Neural progenitor cell (in vitro differentiated cells): ENCODE measurements around the gene TSTD2. TPM values are rescaled to one million over a fixed set of nuclear protein-coding genes. Genes with fewer than 3 reads are reported as not detected.
"Not testable (repeated sequence)": the region's sequence is repeated elsewhere in the genome, so short reads cannot be mapped to it uniquely, and the experiment has no call there.

Experiments used
- DNase-seq: peaks from one replicate; pipeline ENCODE4 v3.0.0-alpha.2; 2016; ENCODE audit warnings: low spot score
- H2AFZ ChIP-seq: fragments of 200-600 bp; sonication (generic); replicated peaks from 2 replicates; pipeline ENCODE4 v1.6.1; 2016; ENCODE audit warnings: antibody characterized with exemption
- H3F3A ChIP-seq: fragments of 200-600 bp; sonication (generic); 2 replicates; pipeline ENCODE4 v1.6.1; 2016; ENCODE audit warnings: antibody characterized with exemption, low read depth
- H3K27ac ChIP-seq: fragments of 200-600 bp; sonication (generic); 2 replicates; pipeline ENCODE4 v1.5.1; 2016; ENCODE audit warnings: mild to moderate bottlenecking
- H3K27me3 ChIP-seq: fragments of 200-600 bp; sonication (generic); 2 replicates; pipeline ENCODE4 v1.6.1; 2016; ENCODE audit warnings: mild to moderate bottlenecking, moderate library complexity
- H3K36me3 ChIP-seq: fragments of 200-600 bp; sonication (generic); 2 replicates; pipeline ENCODE4 v1.5.1; 2016
- H3K4me1 ChIP-seq: fragments of 200-600 bp; sonication (generic); 2 replicates; pipeline ENCODE4 v1.6.1; 2016; ENCODE audit warnings: mixed run types
- H3K4me2 ChIP-seq: fragments of 200-600 bp; sonication (generic); 2 replicates; pipeline ENCODE4 v1.6.1; 2016
- H3K4me3 ChIP-seq: fragments of 200-600 bp; sonication (generic); 2 replicates; pipeline ENCODE4 v1.5.1; 2016
- H3K79me2 ChIP-seq: fragments of 200-600 bp; sonication (generic); 2 replicates; pipeline ENCODE4 v1.6.1; 2016; ENCODE audit warnings: low read depth
- H3K9ac ChIP-seq: fragments of 200-600 bp; sonication (generic); 2 replicates; pipeline ENCODE4 v1.6.1; 2016
- H3K9me3 ChIP-seq: fragments of 200-600 bp; sonication (generic); 2 replicates; pipeline ENCODE4 v1.5.1; 2016; ENCODE audit warnings: low read depth
- H4K20me1 ChIP-seq: fragments of 200-600 bp; sonication (generic); 2 replicates; pipeline ENCODE4 v1.6.1; 2016; ENCODE audit warnings: low read depth
- H3K27ac Mint-ChIP-seq: 3 replicates; pipeline ENCODE4 v1.8.0; 2021; ENCODE audit warnings: mixed read lengths
- H3K27me3 Mint-ChIP-seq: 2 replicates; pipeline ENCODE4 v1.8.0; 2022; ENCODE audit warnings: low read depth, mild to moderate bottlenecking, inconsistent platforms, moderate library complexity, mixed read lengths; ENCODE audit not compliant: insufficient read depth
- H3K36me3 Mint-ChIP-seq: 3 replicates; pipeline ENCODE4 v1.8.0; 2021; ENCODE audit warnings: mixed read lengths
- H3K4me1 Mint-ChIP-seq: 3 replicates; pipeline ENCODE4 v1.8.0; 2021; ENCODE audit warnings: mixed read lengths
- H3K4me3 Mint-ChIP-seq: 3 replicates; pipeline ENCODE4 v1.8.0; 2021; ENCODE audit warnings: mild to moderate bottlenecking, moderate library complexity, mixed read lengths
- H3K9me3 Mint-ChIP-seq: 3 replicates; pipeline ENCODE4 v1.8.0; 2020; ENCODE audit warnings: mixed read lengths
- EZH2 ChIP-seq: fragments of 200-600 bp; sonication (generic); IDR thresholded peaks from 2 replicates; pipeline ENCODE4 v1.6.1; 2017; ENCODE audit warnings: antibody characterized with exemption, mild to moderate bottlenecking, moderate library complexity
- EZH2phosphoT487 ChIP-seq: fragments of 200-600 bp; sonication (generic); IDR thresholded peaks from 2 replicates; pipeline ENCODE4 v1.6.1; 2017; ENCODE audit warnings: antibody characterized with exemption
- total RNA-seq: library from RNA; depleted of rRNA; stranded (reverse); fragments of >200 nt; gene quantifications from 2 replicates; pipeline ENCODE4 v1.2.3, GENCODE V29; 2015; ENCODE audit warnings: low replicate concordance
- TF ChIP-seq, protein P1 (sequence below): fragments of 200-600 bp; sonication (generic); IDR thresholded peaks from 2 replicates; pipeline ENCODE4 v1.5.1; 2017; ENCODE audit warnings: antibody characterized with exemption, mild to moderate bottlenecking

TSTD2 gene
- total RNA-seq, 1 donor from 2014 or later, result 45.4 TPM

DNA sequence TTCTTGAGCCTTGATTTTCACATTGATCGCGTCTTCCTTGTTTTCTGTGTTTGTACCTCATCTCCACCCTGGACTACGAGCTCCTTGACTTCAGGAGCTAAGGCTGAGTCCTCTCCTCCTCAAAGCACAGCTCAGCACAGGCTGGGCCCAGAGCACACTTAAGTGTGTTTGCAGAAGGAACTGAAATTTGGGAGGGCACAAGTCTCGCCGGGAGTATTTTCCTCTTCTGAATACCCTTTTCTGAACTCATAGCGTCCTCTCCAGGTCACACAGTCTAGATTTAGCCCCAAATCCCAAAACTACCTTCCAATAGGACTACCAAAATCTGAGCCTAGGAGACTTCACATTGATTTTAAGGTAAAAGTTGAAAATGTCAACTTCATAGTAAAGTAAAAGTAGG lies 41.6 kb downstream of the TSTD2 start:
- H3K27me3 ChIP-seq, result no peaks in the 10 kb centered on the region
- H3K4me2 ChIP-seq, result no peak overlapping the region
- no peak overlapping the region for H3K9ac ChIP-seq
- H2AFZ ChIP-seq, result no peak overlapping the region
- peaks cover 5% of the 10 kb centered on the region for H3K9me3 ChIP-seq
- no peaks in the 10 kb centered on the region for H3K36me3 ChIP-seq
- no peaks in the 10 kb centered on the region for H3K36me3 Mint-ChIP-seq
- no peak overlapping the region for H3K4me3 ChIP-seq
- no peaks in the 10 kb centered on the region for H3K27me3 Mint-ChIP-seq
- H3K27ac Mint-ChIP-seq, result no peak overlapping the region
- H3F3A ChIP-seq, result no peaks in the 10 kb centered on the region
- H3K79me2 ChIP-seq, result no peaks in the 10 kb centered on the region
- H4K20me1 ChIP-seq, result no peaks in the 10 kb centered on the region
- no peak for TF ChIP-seq EZH2phosphoT487
- TF ChIP-seq, protein P1, sequence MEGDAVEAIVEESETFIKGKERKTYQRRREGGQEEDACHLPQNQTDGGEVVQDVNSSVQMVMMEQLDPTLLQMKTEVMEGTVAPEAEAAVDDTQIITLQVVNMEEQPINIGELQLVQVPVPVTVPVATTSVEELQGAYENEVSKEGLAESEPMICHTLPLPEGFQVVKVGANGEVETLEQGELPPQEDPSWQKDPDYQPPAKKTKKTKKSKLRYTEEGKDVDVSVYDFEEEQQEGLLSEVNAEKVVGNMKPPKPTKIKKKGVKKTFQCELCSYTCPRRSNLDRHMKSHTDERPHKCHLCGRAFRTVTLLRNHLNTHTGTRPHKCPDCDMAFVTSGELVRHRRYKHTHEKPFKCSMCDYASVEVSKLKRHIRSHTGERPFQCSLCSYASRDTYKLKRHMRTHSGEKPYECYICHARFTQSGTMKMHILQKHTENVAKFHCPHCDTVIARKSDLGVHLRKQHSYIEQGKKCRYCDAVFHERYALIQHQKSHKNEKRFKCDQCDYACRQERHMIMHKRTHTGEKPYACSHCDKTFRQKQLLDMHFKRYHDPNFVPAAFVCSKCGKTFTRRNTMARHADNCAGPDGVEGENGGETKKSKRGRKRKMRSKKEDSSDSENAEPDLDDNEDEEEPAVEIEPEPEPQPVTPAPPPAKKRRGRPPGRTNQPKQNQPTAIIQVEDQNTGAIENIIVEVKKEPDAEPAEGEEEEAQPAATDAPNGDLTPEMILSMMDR, result peak; percentile 31
- H3K4me1 Mint-ChIP-seq, result peaks cover 5% of the 10 kb centered on the region
- no peak for DNase-seq
- peaks cover 11% of the 10 kb centered on the region for H3K9me3 Mint-ChIP-seq
- no peak overlapping the region for H3K4me3 Mint-ChIP-seq
- H3K4me1 ChIP-seq, result no peaks in the 10 kb centered on the region
- no peak overlapping the region for H3K27ac ChIP-seq

DNA sequence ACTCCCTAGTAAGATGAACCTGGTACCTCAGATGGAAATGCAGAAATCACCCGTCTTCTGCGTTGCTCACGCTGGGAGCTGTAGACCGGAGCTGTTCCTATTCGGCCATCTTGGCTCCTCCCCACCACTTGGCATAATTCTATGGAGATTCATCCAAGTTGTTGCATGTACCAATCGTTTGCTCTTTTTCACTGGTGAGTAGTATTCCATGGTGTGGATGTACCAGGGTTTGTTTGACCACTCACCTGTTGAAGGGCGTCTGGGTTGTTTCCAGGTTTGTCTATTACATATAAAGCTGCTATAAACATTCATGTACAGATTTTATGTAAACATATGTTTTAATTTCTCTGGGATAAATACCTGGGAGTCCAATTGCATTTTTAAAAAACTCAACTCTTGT lies 46.3 kb downstream of the TSTD2 start:
- peaks cover 11% of the 10 kb centered on the region for H3K9me3 Mint-ChIP-seq
- H3K4me3 Mint-ChIP-seq, H3K9me3 ChIP-seq, H3K4me1 Mint-ChIP-seq, H3K4me1 ChIP-seq, H4K20me1 ChIP-seq, H3K27me3 Mint-ChIP-seq, H2AFZ ChIP-seq, H3K4me3 ChIP-seq, H3K79me2 ChIP-seq, H3K36me3 Mint-ChIP-seq, H3K36me3 ChIP-seq, H3K27ac ChIP-seq, H3F3A ChIP-seq, DNase-seq, H3K9ac ChIP-seq, H3K4me2 ChIP-seq, H3K27me3 ChIP-seq, H3K27ac Mint-ChIP-seq: not testable (repeated sequence)

DNA sequence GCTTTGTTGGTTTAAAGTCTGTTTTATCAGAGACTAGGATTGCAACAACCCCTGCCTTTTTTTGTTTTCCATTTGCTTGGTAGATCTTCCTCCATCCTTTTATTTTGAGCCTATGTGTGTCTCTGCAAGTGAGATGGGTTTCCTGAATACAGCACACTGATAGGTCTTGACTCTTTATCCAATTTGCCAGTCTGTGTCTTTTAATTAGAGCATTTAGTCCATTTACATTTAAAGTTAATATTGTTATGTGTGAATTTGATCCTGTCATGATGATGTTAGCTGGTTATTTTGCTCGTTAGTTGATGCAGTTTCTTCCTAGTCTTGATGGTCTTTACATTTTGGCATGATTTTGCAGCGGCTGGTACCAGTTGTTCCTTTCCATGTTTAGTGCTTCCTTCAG lies 48.4 kb downstream of the TSTD2 start:
- not testable (repeated sequence) for H3K9me3 ChIP-seq, H3K4me3 Mint-ChIP-seq

DNA sequence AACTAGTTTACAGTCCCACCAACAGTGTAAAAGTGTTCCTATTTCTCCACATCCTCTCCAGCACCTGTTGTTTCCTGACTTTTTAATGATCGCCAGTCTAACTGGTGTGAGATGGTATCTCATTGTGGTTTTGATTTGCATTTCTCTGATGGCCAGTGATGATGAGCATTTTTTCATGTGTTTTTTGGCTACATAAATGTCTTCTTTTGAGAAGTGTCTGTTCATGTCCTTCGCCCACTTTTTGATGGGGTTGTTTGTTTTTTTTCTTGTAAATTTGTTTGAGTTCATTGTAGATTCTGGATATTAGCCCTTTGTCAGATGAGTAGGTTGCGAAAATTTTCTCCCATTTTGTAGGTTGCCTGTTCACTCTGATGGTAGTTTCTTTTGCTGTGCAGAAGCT lies 51.6 kb downstream of the TSTD2 start:
- H3K36me3 Mint-ChIP-seq, H3K9me3 Mint-ChIP-seq, H3K27ac ChIP-seq, H3K27ac Mint-ChIP-seq, H3K36me3 ChIP-seq, H3K4me1 Mint-ChIP-seq, H3K9ac ChIP-seq, H3K27me3 Mint-ChIP-seq, H3F3A ChIP-seq, H3K9me3 ChIP-seq, H4K20me1 ChIP-seq, H3K79me2 ChIP-seq, H3K4me1 ChIP-seq, H3K4me3 ChIP-seq, H3K4me2 ChIP-seq, H3K27me3 ChIP-seq, H3K4me3 Mint-ChIP-seq, DNase-seq, H2AFZ ChIP-seq: not testable (repeated sequence)

More for the DNA sequence above, 48.4 kb downstream of the TSTD2 start:
- not testable (repeated sequence) for H3K79me2 ChIP-seq, H3K27ac ChIP-seq, H3K27ac Mint-ChIP-seq, H4K20me1 ChIP-seq, H3K27me3 Mint-ChIP-seq, H3K36me3 Mint-ChIP-seq, H3K27me3 ChIP-seq, H2AFZ ChIP-seq, H3K4me1 ChIP-seq, H3K4me3 ChIP-seq, H3K9ac ChIP-seq, H3K36me3 ChIP-seq, H3K4me2 ChIP-seq, H3F3A ChIP-seq, DNase-seq, H3K4me1 Mint-ChIP-seq
- H3K9me3 Mint-ChIP-seq, result peaks cover 11% of the 10 kb centered on the region

DNA sequence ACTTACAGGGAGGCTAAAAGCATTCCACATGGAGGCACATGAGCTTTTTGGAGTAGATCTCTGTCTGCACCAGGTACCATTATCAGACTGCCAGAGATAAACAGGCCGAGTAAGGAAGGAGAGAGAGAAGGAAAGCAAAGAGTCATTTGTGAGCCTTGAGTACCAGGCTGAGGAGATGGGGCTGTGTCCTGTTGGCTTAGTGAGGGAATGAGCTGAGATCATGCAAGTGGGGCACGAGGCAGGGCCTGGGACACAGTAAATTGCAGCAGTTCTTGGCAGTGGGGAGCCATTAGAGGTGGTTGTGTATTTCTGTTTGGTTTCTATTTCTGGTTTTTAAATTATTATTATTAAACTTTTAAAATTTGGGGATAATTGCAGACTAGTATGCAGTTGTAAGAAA lies 53.3 kb downstream of the TSTD2 start:
- H3K36me3 ChIP-seq, result no peaks in the 10 kb centered on the region
- H3K4me1 ChIP-seq, result no peaks in the 10 kb centered on the region
- no peak overlapping the region for H3K9ac ChIP-seq
- no peaks in the 10 kb centered on the region for H3K9me3 ChIP-seq
- H3F3A ChIP-seq, result no peaks in the 10 kb centered on the region
- no peaks in the 10 kb centered on the region for H3K27me3 ChIP-seq
- no peak overlapping the region for H3K4me2 ChIP-seq
- peaks cover 2% of the 10 kb centered on the region for H3K9me3 Mint-ChIP-seq
- no peaks in the 10 kb centered on the region for H4K20me1 ChIP-seq
- no peaks in the 10 kb centered on the region for H3K36me3 Mint-ChIP-seq
- no peaks in the 10 kb centered on the region for H3K4me1 Mint-ChIP-seq
- H3K27ac ChIP-seq, result no peak overlapping the region
- DNase-seq, result no peak
- H2AFZ ChIP-seq, result no peak overlapping the region
- TF ChIP-seq EZH2 (no peak), EZH2phosphoT487 (no peak)
- TF ChIP-seq, protein P1, result no peak
- H3K27me3 Mint-ChIP-seq, result peaks cover 5% of the 10 kb centered on the region
- no peak overlapping the region for H3K4me3 ChIP-seq
- no peak overlapping the region for H3K27ac Mint-ChIP-seq
- H3K4me3 Mint-ChIP-seq, result no peak overlapping the region
- H3K79me2 ChIP-seq, result no peaks in the 10 kb centered on the region
